ENCODE data around the gene EPHB1.

EPHB1 gene

GRCh38 chr3:135260025-135260424 lies 465.0 kb downstream of the EPHB1 start:
- ATAC-seq (ENCODE audit: low read depth) = no peak

GRCh38 chr3:135261214-135261775 lies 466.2 kb downstream of the EPHB1 start:
- DNase-seq (ENCODE audit: low spot score) = no peak
- Histone ChIP-seq H3K9me3 (ENCODE audit: severe bottlenecking) (no peaks in the 10 kb centered on the region), H3K4me1 (ENCODE audit: insufficient read depth, poor library complexity, severe bottlenecking) (no peaks in the 10 kb centered on the region), H3K36me3 (ENCODE audit: low read depth) (no peaks in the 10 kb centered on the region), H3K27me3 (ENCODE audit: insufficient read depth, poor library complexity, severe bottlenecking) (no peaks in the 10 kb centered on the region), H3K27ac (ENCODE audit: poor library complexity, severe bottlenecking) (no peak overlapping the region), H3K4me3 (ENCODE audit: severe bottlenecking) (no peak overlapping the region)
- TF ChIP-seq CTCF (IDR thresholded peaks at IDR 0.05; ENCODE audit: poor library complexity, severe bottlenecking) = no peak
- ATAC-seq (ENCODE audit: low read depth) = no peak

More at GRCh38 chr3:135260025-135260424, 465.0 kb downstream of the EPHB1 start:
- H3K4me1 ChIP-seq (ENCODE audit: insufficient read depth, poor library complexity, severe bottlenecking) = no peaks in the 10 kb centered on the region
- no peaks in the 10 kb centered on the region for H3K9me3 ChIP-seq (ENCODE audit: severe bottlenecking)
- H3K4me3 ChIP-seq (ENCODE audit: severe bottlenecking) = no peak overlapping the region
- no peaks in the 10 kb centered on the region for H3K27me3 ChIP-seq (ENCODE audit: insufficient read depth, poor library complexity, severe bottlenecking)
- H3K36me3 ChIP-seq (ENCODE audit: low read depth) = no peaks in the 10 kb centered on the region
- TF ChIP-seq CTCF (IDR thresholded peaks at IDR 0.05; ENCODE audit: poor library complexity, severe bottlenecking) = no peak
- H3K27ac ChIP-seq (ENCODE audit: poor library complexity, severe bottlenecking) = no peak overlapping the region
- DNase-seq (ENCODE audit: low spot score) = no peak

- Histone ChIP-seq H3K27ac (ENCODE audit: poor library complexity, severe bottlenecking) (no peak overlapping the region), H3K36me3 (ENCODE audit: low read depth) (no peaks in the 10 kb centered on the region), H3K4me1 (ENCODE audit: insufficient read depth, poor library complexity, severe bottlenecking) (no peaks in the 10 kb centered on the region), H3K4me3 (ENCODE audit: severe bottlenecking) (no peak overlapping the region), H3K9me3 (ENCODE audit: severe bottlenecking) (no peaks in the 10 kb centered on the region), H3K27me3 (ENCODE audit: insufficient read depth, poor library complexity, severe bottlenecking) (no peaks in the 10 kb centered on the region)
- DNase-seq (ENCODE audit: low spot score) (no peak), ATAC-seq (ENCODE audit: low read depth) (no peak)
- TF ChIP-seq CTCF (IDR thresholded peaks at IDR 0.05; ENCODE audit: poor library complexity, severe bottlenecking) = no peak
Observed at GRCh38 chr3:135261916-135262315, 466.9 kb downstream of the EPHB1 start.

GRCh38 chr3:135262441-135262840 lies 467.4 kb downstream of the EPHB1 start:
- Histone ChIP-seq H3K27me3 (ENCODE audit: insufficient read depth, poor library complexity, severe bottlenecking) (no peaks in the 10 kb centered on the region), H3K4me1 (ENCODE audit: insufficient read depth, poor library complexity, severe bottlenecking) (no peaks in the 10 kb centered on the region), H3K36me3 (ENCODE audit: low read depth) (no peaks in the 10 kb centered on the region), H3K27ac (ENCODE audit: poor library complexity, severe bottlenecking) (no peak overlapping the region), H3K9me3 (ENCODE audit: severe bottlenecking) (no peaks in the 10 kb centered on the region), H3K4me3 (ENCODE audit: severe bottlenecking) (no peak overlapping the region)
- ATAC-seq (ENCODE audit: low read depth) = no peak
- DNase-seq (ENCODE audit: low spot score) = no peak
- no peak for TF ChIP-seq CTCF (IDR thresholded peaks at IDR 0.05; ENCODE audit: poor library complexity, severe bottlenecking)

GRCh38 chr3:135263331-135263730 lies 468.3 kb downstream of the EPHB1 start:
- Histone ChIP-seq H3K27ac (ENCODE audit: poor library complexity, severe bottlenecking) (no peak overlapping the region), H3K27me3 (ENCODE audit: insufficient read depth, poor library complexity, severe bottlenecking) (no peaks in the 10 kb centered on the region), H3K9me3 (ENCODE audit: severe bottlenecking) (no peaks in the 10 kb centered on the region), H3K36me3 (ENCODE audit: low read depth) (no peaks in the 10 kb centered on the region), H3K4me1 (ENCODE audit: insufficient read depth, poor library complexity, severe bottlenecking) (no peaks in the 10 kb centered on the region), H3K4me3 (ENCODE audit: severe bottlenecking) (no peak overlapping the region)
- TF ChIP-seq CTCF (IDR thresholded peaks at IDR 0.05; ENCODE audit: poor library complexity, severe bottlenecking) = no peak
- no peak for ATAC-seq (ENCODE audit: low read depth)
- DNase-seq (ENCODE audit: low spot score) = no peak
